ENCODE results near the gene ZNF526.

ZNF526 gene

DNA sequence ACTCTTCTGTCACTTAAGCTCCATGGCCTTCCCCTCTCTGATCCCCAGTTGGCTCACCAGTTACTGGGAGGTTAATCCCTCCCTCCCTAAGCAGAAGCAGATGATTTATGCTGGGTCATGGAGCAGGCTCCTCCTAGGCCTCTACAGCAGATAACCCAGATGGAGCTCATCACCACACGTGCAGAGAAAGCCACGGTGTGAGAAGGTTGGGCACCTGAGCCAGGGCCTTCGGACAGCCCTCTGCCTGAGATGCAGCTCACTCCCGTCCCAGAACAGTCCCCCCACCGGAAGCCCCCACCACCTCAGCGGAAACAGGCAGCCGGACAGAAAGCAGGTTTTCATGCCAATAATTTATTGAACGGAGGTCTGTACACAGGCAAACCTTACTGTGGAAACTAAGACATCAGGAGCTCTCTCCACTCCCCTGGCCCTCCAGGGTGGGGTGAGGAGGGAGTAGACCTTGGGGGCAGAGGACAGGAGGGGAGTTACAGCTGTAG, 9.8 kb downstream of the ZNF526 start:
- TF ChIP-seq, protein P1, sequence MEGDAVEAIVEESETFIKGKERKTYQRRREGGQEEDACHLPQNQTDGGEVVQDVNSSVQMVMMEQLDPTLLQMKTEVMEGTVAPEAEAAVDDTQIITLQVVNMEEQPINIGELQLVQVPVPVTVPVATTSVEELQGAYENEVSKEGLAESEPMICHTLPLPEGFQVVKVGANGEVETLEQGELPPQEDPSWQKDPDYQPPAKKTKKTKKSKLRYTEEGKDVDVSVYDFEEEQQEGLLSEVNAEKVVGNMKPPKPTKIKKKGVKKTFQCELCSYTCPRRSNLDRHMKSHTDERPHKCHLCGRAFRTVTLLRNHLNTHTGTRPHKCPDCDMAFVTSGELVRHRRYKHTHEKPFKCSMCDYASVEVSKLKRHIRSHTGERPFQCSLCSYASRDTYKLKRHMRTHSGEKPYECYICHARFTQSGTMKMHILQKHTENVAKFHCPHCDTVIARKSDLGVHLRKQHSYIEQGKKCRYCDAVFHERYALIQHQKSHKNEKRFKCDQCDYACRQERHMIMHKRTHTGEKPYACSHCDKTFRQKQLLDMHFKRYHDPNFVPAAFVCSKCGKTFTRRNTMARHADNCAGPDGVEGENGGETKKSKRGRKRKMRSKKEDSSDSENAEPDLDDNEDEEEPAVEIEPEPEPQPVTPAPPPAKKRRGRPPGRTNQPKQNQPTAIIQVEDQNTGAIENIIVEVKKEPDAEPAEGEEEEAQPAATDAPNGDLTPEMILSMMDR (IDR thresholded peaks at IDR 0.05; ENCODE audit: low read depth, low read length): no peak
- DNase-seq: no peak
- Histone ChIP-seq H3K27me3 (no peaks in the 10 kb centered on the region), H3K36me3 (peaks cover 78% of the 10 kb centered on the region), H3K4me3 (ENCODE audit: low read depth, low read length) (no peak overlapping the region), H3K9me3 (no peaks in the 10 kb centered on the region), H3K4me1 (no peaks in the 10 kb centered on the region)

DNA sequence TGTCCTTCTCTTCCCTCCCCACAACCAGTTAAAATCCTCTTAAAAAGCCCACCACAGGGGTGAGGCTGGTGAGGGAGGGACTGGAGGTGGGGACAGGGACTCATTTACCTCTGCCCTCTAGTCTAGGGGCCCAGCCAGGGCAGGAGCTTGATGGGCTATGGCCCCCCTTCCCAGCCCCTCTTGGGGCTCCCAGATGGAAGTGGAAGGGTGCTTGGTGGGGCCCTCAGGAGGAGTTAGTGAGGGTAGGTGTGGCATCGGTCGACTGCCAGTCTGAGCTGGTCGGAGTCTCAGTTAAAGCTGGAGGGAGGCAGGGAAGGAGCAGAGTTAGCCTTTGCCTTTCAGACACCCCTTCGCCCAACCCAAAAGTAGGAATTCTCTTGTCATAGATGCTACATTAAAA, 10.5 kb downstream of the ZNF526 start:
- H3K27me3 ChIP-seq: no peaks in the 10 kb centered on the region
- H3K4me1 ChIP-seq: no peaks in the 10 kb centered on the region
- H3K4me3 ChIP-seq (ENCODE audit: low read depth, low read length): no peak overlapping the region
- TF ChIP-seq, protein P1 (IDR thresholded peaks at IDR 0.05; ENCODE audit: low read depth, low read length): no peak
- H3K36me3 ChIP-seq: peaks cover 76% of the 10 kb centered on the region
- H3K9me3 ChIP-seq: no peaks in the 10 kb centered on the region
- no peak for DNase-seq

DNA sequence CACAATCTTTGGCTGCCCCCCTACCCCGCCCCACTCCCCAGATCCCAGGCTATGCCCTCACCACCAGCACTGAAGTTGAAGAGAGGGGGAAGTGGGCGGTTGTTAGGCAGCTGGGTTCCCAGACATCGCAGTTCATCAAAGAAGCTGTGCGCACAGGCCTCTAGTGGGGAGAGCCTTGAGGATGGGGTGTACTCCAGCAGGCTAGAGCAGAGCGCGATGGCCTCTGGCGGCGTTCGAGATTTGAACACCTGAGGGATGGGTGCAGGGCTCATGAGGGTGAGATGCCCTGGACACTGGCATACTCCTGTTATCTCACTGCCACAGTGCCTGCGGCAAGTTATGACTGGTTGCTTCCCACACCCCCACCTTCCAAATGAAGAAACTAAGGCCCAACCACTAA, 12.3 kb downstream of the ZNF526 start:
- H3K4me3 ChIP-seq (ENCODE audit: low read depth, low read length): no peak overlapping the region
- no peaks in the 10 kb centered on the region for H3K27me3 ChIP-seq
- TF ChIP-seq, protein P1 (IDR thresholded peaks at IDR 0.05; ENCODE audit: low read depth, low read length): no peak
- H3K9me3 ChIP-seq: no peaks in the 10 kb centered on the region
- no peak for DNase-seq
- H3K4me1 ChIP-seq: no peaks in the 10 kb centered on the region
- H3K36me3 ChIP-seq: peaks cover 68% of the 10 kb centered on the region

DNA sequence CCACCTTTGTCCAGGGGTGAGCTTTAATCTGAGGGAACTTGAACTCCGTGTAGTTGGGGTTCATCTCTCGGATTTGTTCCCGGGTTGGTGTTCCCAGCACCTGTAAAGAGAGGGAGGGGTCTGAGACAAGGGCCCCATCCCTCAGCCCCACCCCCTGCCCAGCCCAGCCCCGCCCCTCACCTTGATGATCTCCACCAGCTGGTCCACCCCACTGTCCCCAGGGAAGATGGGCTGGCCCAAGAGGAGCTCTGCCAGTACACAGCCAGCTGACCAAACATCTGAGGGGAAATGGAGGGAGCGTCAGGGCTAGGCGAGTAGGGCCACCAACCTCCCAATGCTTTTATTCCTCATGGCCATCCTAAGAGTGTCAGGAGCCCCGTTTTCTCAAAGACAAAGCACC, 13.0 kb downstream of the ZNF526 start:
- TF ChIP-seq, protein P1 (IDR thresholded peaks at IDR 0.05; ENCODE audit: low read depth, low read length): no peak
- no peaks in the 10 kb centered on the region for H3K27me3 ChIP-seq
- no peaks in the 10 kb centered on the region for H3K4me1 ChIP-seq
- no peak for DNase-seq
- no peak overlapping the region for H3K4me3 ChIP-seq (ENCODE audit: low read depth, low read length)
- no peaks in the 10 kb centered on the region for H3K9me3 ChIP-seq
- H3K36me3 ChIP-seq: peaks cover 63% of the 10 kb centered on the region

DNA sequence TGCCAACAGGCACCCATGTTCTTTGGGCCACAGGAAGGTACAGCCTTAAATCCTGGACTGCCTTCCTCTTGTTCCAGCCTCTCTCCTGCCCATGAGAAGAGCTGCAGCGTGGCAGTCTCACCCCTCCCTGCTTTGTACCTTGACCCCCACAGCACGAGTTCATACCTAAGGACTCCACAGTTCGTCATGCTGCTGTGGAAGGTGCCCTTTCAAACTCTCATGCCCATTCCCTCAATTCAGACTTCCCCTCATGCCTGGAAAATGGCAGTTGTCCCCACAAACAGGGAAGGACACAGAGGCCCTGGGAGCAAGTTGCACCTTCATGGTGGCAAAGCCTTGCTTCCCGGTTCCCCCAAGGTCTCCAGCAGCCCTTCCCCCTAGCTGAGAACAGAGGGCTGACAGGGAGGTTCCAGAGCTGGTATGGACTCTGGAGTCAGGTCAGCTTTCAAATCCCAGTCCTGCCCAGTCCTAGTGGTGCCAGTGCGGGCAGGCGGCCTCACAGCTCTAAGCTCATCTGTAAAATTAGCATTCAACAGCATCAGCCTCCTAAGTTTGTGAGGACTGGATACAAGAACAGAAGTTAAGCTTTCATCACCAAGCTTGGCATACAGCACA, 13.7 kb downstream of the ZNF526 start:
- Histone ChIP-seq H3K4me1 (no peaks in the 10 kb centered on the region), H3K9me3 (no peaks in the 10 kb centered on the region), H3K36me3 (peaks cover 57% of the 10 kb centered on the region), H3K4me3 (ENCODE audit: low read depth, low read length) (no peak overlapping the region), H3K27me3 (no peaks in the 10 kb centered on the region)
- no peak for DNase-seq
- TF ChIP-seq, protein P1 (IDR thresholded peaks at IDR 0.05; ENCODE audit: low read depth, low read length): no peak

DNA sequence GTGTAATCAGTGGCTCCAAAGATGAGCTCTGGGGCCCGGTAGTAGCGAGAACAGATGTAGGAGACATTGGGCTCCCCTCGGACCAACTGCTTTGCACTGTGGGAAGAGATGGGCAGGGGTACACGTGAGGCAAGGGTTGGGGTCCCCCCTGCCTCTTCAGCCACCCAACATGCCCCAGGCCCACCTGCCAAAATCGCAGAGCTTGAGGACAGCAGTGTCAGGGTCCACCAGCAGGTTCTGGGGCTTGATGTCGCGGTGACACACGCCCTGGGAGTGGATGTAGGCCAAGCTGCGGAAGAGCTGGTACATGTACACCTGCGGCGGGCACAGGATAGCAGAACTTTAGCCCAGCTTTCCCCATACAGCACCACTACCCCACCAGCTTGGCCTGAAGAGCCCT, 14.3 kb downstream of the ZNF526 start:
- TF ChIP-seq, protein P1 (IDR thresholded peaks at IDR 0.05; ENCODE audit: low read depth, low read length): no peak
- H3K27me3 ChIP-seq: no peaks in the 10 kb centered on the region
- peaks cover 53% of the 10 kb centered on the region for H3K36me3 ChIP-seq
- no peaks in the 10 kb centered on the region for H3K9me3 ChIP-seq
- DNase-seq: no peak
- no peaks in the 10 kb centered on the region for H3K4me1 ChIP-seq
- H3K4me3 ChIP-seq (ENCODE audit: low read depth, low read length): no peak overlapping the region
